Glomerular visceral epithelial cell (primary cell): Measurements from ENCODE around the gene PRR32.
"Not testable (repeated sequence)": the region's sequence is repeated elsewhere in the genome, so short reads cannot be mapped to it uniquely, and the experiment has no call there.

Source experiments
- DNase-seq: peaks from one replicate; pipeline ENCODE4 v3.0.0-alpha.2; 2016; ENCODE audit errors: extremely low spot score

The PRR32 gene

GRCh38 chrX:126819429-126819828 is at the start of gene PRR32:
PRR32 (plus strand) TSS chrX:126819729; CDS start chrX:126819844, 115 bp downstream.
- no peak for DNase-seq

- peak; percentile 22 for DNase-seq
Observed at GRCh38 chrX:126770179-126770578, 49.4 kb upstream of the PRR32 start.

GRCh38 chrX:126785539-126785938 is 34.0 kb upstream of the PRR32 start:
- no peak for DNase-seq

- peak; percentile 6 for DNase-seq
Observed at GRCh38 chrX:126799059-126799458, 20.5 kb upstream of the PRR32 start.

- DNase-seq: not testable (repeated sequence)
Observed at GRCh38 chrX:126806784-126807183, 12.7 kb upstream of the PRR32 start.

- no peak for DNase-seq
Observed at GRCh38 chrX:126815806-126816205, 3.7 kb upstream of the PRR32 start.

GRCh38 chrX:126820700-126821420 is 1.3 kb downstream of the PRR32 start:
- no peak for DNase-seq

- DNase-seq: no peak
Observed at GRCh38 chrX:126824338-126825007, 4.9 kb downstream of the PRR32 start.

- DNase-seq: no peak
Observed at GRCh38 chrX:126825566-126826193, 6.2 kb downstream of the PRR32 start.

GRCh38 chrX:126836186-126836585 is 16.7 kb downstream of the PRR32 start:
- no peak for DNase-seq

GRCh38 chrX:126847143-126847542 is 27.6 kb downstream of the PRR32 start:
- DNase-seq: no peak

GRCh38 chrX:126855839-126856524 is 36.5 kb downstream of the PRR32 start:
- DNase-seq: no peak
